Thoracic aorta (tissue), 2 donors: ENCODE results near the gene RHOBTB3. TPM values are rescaled to one million over a fixed set of nuclear protein-coding genes. Genes with fewer than 3 reads are reported as not detected.

Experiments
- ATAC-seq: fragments of 150-250 bp; one replicate; pipeline ENCODE4 v1.8.0; 2017; ENCODE audit warnings: low read depth; ENCODE audit not compliant: insufficient number of reproducible peaks, low FRiP score
- DNase-seq: peaks from one replicate; pipeline ENCODE4 v3.0.0-alpha.2; 2020; ENCODE audit warnings: low spot score
- H3K27ac ChIP-seq, 2 donors: fragments of 200-600 bp; sonication (generic); 1 replicate in 1 of 2; 2 replicates in 1 of 2; pipeline ENCODE4 v1.5.1; 2016; ENCODE audit warnings: mild to moderate bottlenecking in 2 of 2, moderate library complexity in 2 of 2
- H3K27me3 ChIP-seq: fragments of 200-600 bp; sonication (generic); replicated peaks from 2 replicates; pipeline ENCODE4 v1.6.0; 2016; ENCODE audit warnings: mild to moderate bottlenecking; ENCODE audit not compliant: insufficient read depth
- H3K36me3 ChIP-seq: fragments of 200-600 bp; sonication (generic); one replicate; pipeline ENCODE4 v1.5.1; 2016
- H3K4me1 ChIP-seq, 2 donors: fragments of 200-600 bp; sonication (generic); 1 replicate in 1 of 2; 2 replicates in 1 of 2; pipeline versions ENCODE4 v1.5.1 to v1.6.0; 2016; ENCODE audit warnings: low read depth in 2 of 2, mild to moderate bottlenecking in 1 of 2; ENCODE audit not compliant: control insufficient read depth in 1 of 2
- H3K4me3 ChIP-seq: fragments of 200-600 bp; sonication (generic); 2 replicates; pipeline ENCODE4 v1.5.1; 2016; ENCODE audit warnings: mild to moderate bottlenecking
- H3K9me3 ChIP-seq: fragments of 200-600 bp; sonication (generic); 2 replicates; pipeline ENCODE4 v1.5.1; 2016
- CTCF ChIP-seq: fragments of 200-600 bp; sonication (generic); IDR thresholded peaks from one replicate; pipeline ENCODE4 v1.5.1; 2019; ENCODE audit warnings: antibody characterized with exemption
- total RNA-seq, 2 donors: library from RNA; depleted of rRNA; stranded (reverse); fragments of >200 nt; gene quantifications; one replicate each; pipeline versions ENCODE4 v1.1.0 to v1.2.3, GENCODE V29; 2016

The RHOBTB3 gene
- 10 to 100 TPM; 34.1 to 71.2 TPM for total RNA-seq

- no peaks in the 10 kb centered on the region for H3K27me3 ChIP-seq
These were observed at the start of gene RHOBTB3 for GRCh38 chr5:95730730-95731570. Gene RHOBTB3 (plus strand): TSS chr5:95731336. CDS start chr5:95731683, 347 bp downstream.

GRCh38 chr5:95682891-95683290 lies 48.2 kb upstream of the RHOBTB3 start, which contains the start of gene SPATA9:
Gene SPATA9 (minus strand): TSS chr5:95682991. CDS start chr5:95682854, 137 bp downstream.
- Histone ChIP-seq H3K4me3 (no peak within 1 kb of the TSS), H3K36me3 (no peaks in the 10 kb centered on the region), H3K9me3 (no peaks in the 10 kb centered on the region), H3K27ac (no peak within 1 kb of the TSS), H3K4me1 (no peaks in the 10 kb centered on the region), H3K27me3 (no peaks in the 10 kb centered on the region)
- ATAC-seq: no peak
- TF ChIP-seq CTCF: no peak
- DNase-seq: no peak

More at GRCh38 chr5:95730730-95731570, at the start of gene RHOBTB3:
- Histone ChIP-seq H3K4me1 (peaks cover 30 to 59% of the 10 kb centered on the region in 2 donors), H3K4me3 (peak within 1 kb of the TSS; percentile 94), H3K27ac (peak within 1 kb of the TSS; percentile 76 to 81), H3K9me3 (no peaks in the 10 kb centered on the region), H3K36me3 (no peaks in the 10 kb centered on the region)
- TF ChIP-seq CTCF: no peak
- peak; percentile 58 for ATAC-seq
- DNase-seq: peak; percentile 61

- H3K27ac ChIP-seq: no peak overlapping the region
- no peak for TF ChIP-seq CTCF
- DNase-seq (no peak), ATAC-seq (no peak)
- H3K4me1 ChIP-seq: no peaks in the 10 kb centered on the region
- no peaks in the 10 kb centered on the region for H3K36me3 ChIP-seq
- H3K27me3 ChIP-seq: no peaks in the 10 kb centered on the region
- H3K9me3 ChIP-seq: no peaks in the 10 kb centered on the region
- H3K4me3 ChIP-seq: no peak overlapping the region
These were observed 46.8 kb upstream of the RHOBTB3 start for GRCh38 chr5:95684361-95684760.

- Histone ChIP-seq H3K36me3 (no peaks in the 10 kb centered on the region), H3K4me3 (no peak overlapping the region), H3K27me3 (no peaks in the 10 kb centered on the region), H3K4me1 (no peaks in the 10 kb centered on the region), H3K27ac (no peak overlapping the region), H3K9me3 (no peaks in the 10 kb centered on the region)
- no peak for DNase-seq
- no peak for TF ChIP-seq CTCF
- ATAC-seq: no peak
These were observed 44.5 kb upstream of the RHOBTB3 start for GRCh38 chr5:95686651-95687050.

GRCh38 chr5:95689680-95690079 lies 41.5 kb upstream of the RHOBTB3 start:
- Histone ChIP-seq H3K4me1 (no peaks in the 10 kb centered on the region), H3K27me3 (no peaks in the 10 kb centered on the region), H3K9me3 (no peaks in the 10 kb centered on the region), H3K36me3 (no peaks in the 10 kb centered on the region), H3K27ac (no peak overlapping the region), H3K4me3 (no peak overlapping the region)
- no peak for TF ChIP-seq CTCF
- ATAC-seq (no peak), DNase-seq (no peak)
